IMR-90 (cell line): ENCODE results near the gene SELENOP. TPM values are rescaled to one million over a fixed set of nuclear protein-coding genes. Genes with fewer than 3 reads are reported as not detected.

Source experiments
- ATAC-seq: fragments of 200-7000 bp; cut with Tn5 transposase; 2 replicates; pipeline ENCODE4 v1.9.1; 2020; ENCODE audit warnings: low read depth, mild to moderate bottlenecking, moderate library complexity
- BruUV-seq: library from RNA; stranded (reverse); fragments of 400-500 nt; replicated peaks from 2 replicates; lab custom pipeline; 2021; lab: Mats Ljungman, UMichigan
- CTCF ChIA-PET: fragments of 300-600 bp; formaldehyde crosslinking; extraction: SDS; loops from one replicate; lab custom pipeline; 2021; ENCODE audit warnings: antibody characterized with exemption; lab: Yijun Ruan, JAX
- POLR2A ChIA-PET: fragments of 300-600 bp; sonication (Branson Sonifier 250); formaldehyde crosslinking; loops from one replicate; lab custom pipeline; 2022; ENCODE audit warnings: antibody characterized with exemption; ENCODE audit not compliant: unreplicated experiment; lab: Charles Lee
- DNase-seq: peaks from one replicate; pipeline ENCODE4 v3.0.0; 2013
- H2AFZ ChIP-seq: replicated peaks from 2 replicates; pipeline ENCODE3; 2013; ENCODE audit warnings: low read length, mild to moderate bottlenecking; ENCODE audit not compliant: poor library complexity
- H2AK5ac ChIP-seq: 2 replicates; pipeline ENCODE4 v1.6.1; 2013; ENCODE audit warnings: low read depth, low read length, inconsistent platforms
- H2AK9ac ChIP-seq: replicated peaks from 2 replicates; pipeline ENCODE3; 2013; ENCODE audit warnings: mild to moderate bottlenecking, low read depth, low read length, moderate library complexity; ENCODE audit not compliant: poor library complexity
- H2BK120ac ChIP-seq: 2 replicates; pipeline ENCODE4 v1.6.1; 2013; ENCODE audit warnings: low read depth, low read length, inconsistent platforms
- H2BK15ac ChIP-seq: 3 replicates; pipeline ENCODE4 v1.6.1; 2013; ENCODE audit warnings: low read depth, low read length, inconsistent platforms
- H2BK20ac ChIP-seq: 2 replicates; pipeline ENCODE4 v1.6.1; 2013; ENCODE audit warnings: low read depth, mild to moderate bottlenecking, inconsistent platforms, low read length, moderate library complexity
- H2BK5ac ChIP-seq: 2 replicates; pipeline ENCODE4 v1.6.1; 2013; ENCODE audit warnings: mild to moderate bottlenecking, low read depth, low read length, inconsistent platforms; ENCODE audit not compliant: poor library complexity, severe bottlenecking
- H3K14ac ChIP-seq: replicated peaks from 2 replicates; pipeline ENCODE4 v1.6.1; 2013; ENCODE audit warnings: low read depth, low read length, inconsistent platforms
- H3K18ac ChIP-seq: 2 replicates; pipeline ENCODE4 v1.6.1; 2013; ENCODE audit warnings: low read depth, low read length, control low read depth
- H3K23ac ChIP-seq: 2 replicates; pipeline ENCODE4 v1.6.1; 2013; ENCODE audit warnings: low read depth, low read length, inconsistent platforms
- H3K27ac ChIP-seq: 2 replicates; pipeline ENCODE4 v1.5.1; 2013; ENCODE audit warnings: mild to moderate bottlenecking, control low read depth, low read length; ENCODE audit not compliant: insufficient read depth
- H3K27me3 ChIP-seq: 2 replicates; pipeline ENCODE4 v1.6.1; 2013; ENCODE audit warnings: low read length; ENCODE audit not compliant: control insufficient read depth, insufficient read depth
- H3K36me3 ChIP-seq: 2 replicates; pipeline ENCODE4 v1.6.1; 2013; ENCODE audit warnings: low read length, mixed read lengths; ENCODE audit not compliant: control insufficient read depth, insufficient read depth
- H3K4ac ChIP-seq: 2 replicates; pipeline ENCODE4 v1.6.1; 2013; ENCODE audit warnings: low read depth, low read length, inconsistent platforms
- H3K4me1 ChIP-seq: 2 replicates; pipeline ENCODE4 v1.6.1; 2013; ENCODE audit warnings: low read length, mixed read lengths; ENCODE audit not compliant: control insufficient read depth, insufficient read depth
- H3K4me2 ChIP-seq: 2 replicates; pipeline ENCODE4 v1.6.1; 2013; ENCODE audit warnings: low read depth, mild to moderate bottlenecking, control low read depth, low read length, moderate library complexity
- H3K4me3 ChIP-seq: 2 replicates; pipeline ENCODE4 v1.5.1; 2013; ENCODE audit warnings: low read depth, mild to moderate bottlenecking, control low read depth, low read length, moderate library complexity; ENCODE audit not compliant: insufficient read depth
- H3K56ac ChIP-seq: 2 replicates; pipeline ENCODE4 v1.6.1; 2013; ENCODE audit warnings: low read length, inconsistent platforms; ENCODE audit not compliant: insufficient read depth; ENCODE audit errors: extremely low read depth
- H3K79me1 ChIP-seq, 2 experiments: 2 replicates each; pipeline ENCODE4 v1.6.1; 2013; ENCODE audit warnings: low read length in 2 of 2, inconsistent platforms in 1 of 2, low read depth in 1 of 2
- H3K9ac ChIP-seq: 2 replicates; pipeline ENCODE4 v1.6.1; 2013; ENCODE audit warnings: low read depth, low read length, control low read depth
- H3K9me1 ChIP-seq: 2 replicates; pipeline ENCODE4 v1.6.1; 2013; ENCODE audit warnings: low read length, inconsistent platforms; ENCODE audit not compliant: insufficient read depth
- H3K9me3 ChIP-seq: 2 replicates; pipeline ENCODE4 v1.6.1; 2013; ENCODE audit warnings: low read length; ENCODE audit not compliant: control insufficient read depth, insufficient read depth
- H4K20me1 ChIP-seq: 2 replicates; pipeline ENCODE4 v1.6.1; 2013; ENCODE audit warnings: low read length, inconsistent platforms; ENCODE audit not compliant: insufficient read depth
- H4K5ac ChIP-seq: 2 replicates; pipeline ENCODE4 v1.6.1; 2013; ENCODE audit warnings: mild to moderate bottlenecking, low read depth, low read length, control low read depth
- H4K8ac ChIP-seq, 2 experiments: 2 replicates each; pipeline ENCODE4 v1.6.1; 2013; ENCODE audit warnings: low read depth in 2 of 2, low read length in 2 of 2, control low read depth in 1 of 2, inconsistent platforms in 1 of 2
- H4K91ac ChIP-seq: 2 replicates; pipeline ENCODE4 v1.6.1; 2013; ENCODE audit warnings: low read depth, low read length, inconsistent platforms; ENCODE audit not compliant: insufficient read depth
- BHLHE40 ChIP-seq: fragments of 150-350 bp; IDR thresholded peaks from 2 replicates; pipeline ENCODE4 v1.6.1; 2016; ENCODE audit warnings: mild to moderate bottlenecking, low read depth, low read length
- CEBPB ChIP-seq: IDR thresholded peaks from 2 replicates; pipeline ENCODE4 v1.6.1; 2012; ENCODE audit warnings: low read depth, low read length, improper control_type of control experiment
- CHD1 ChIP-seq: IDR thresholded peaks from 2 replicates; pipeline ENCODE4 v1.6.1; 2012; ENCODE audit warnings: low read depth, low read length, improper control_type of control experiment
- CTCF ChIP-seq: conservative IDR thresholded peaks from 2 replicates; pipeline ENCODE4 v1.5.1; 2012; ENCODE audit warnings: mild to moderate bottlenecking, low read depth, low read length, improper control_type of control experiment
- ELK1 ChIP-seq: fragments of 150-350 bp; IDR thresholded peaks from 2 replicates; pipeline ENCODE4 v1.6.1; 2016; ENCODE audit warnings: low read depth, mild to moderate bottlenecking, low read length, moderate library complexity, borderline replicate concordance
- FOS ChIP-seq: fragments of 150-350 bp; IDR thresholded peaks from 2 replicates; pipeline ENCODE4 v1.6.1; 2016; ENCODE audit warnings: low read depth, low read length
- MAFK ChIP-seq: IDR thresholded peaks from 2 replicates; pipeline ENCODE4 v1.6.1; 2012; ENCODE audit warnings: low read depth, low read length, improper control_type of control experiment
- MAZ ChIP-seq: IDR thresholded peaks from 2 replicates; pipeline ENCODE4 v1.6.1; 2012; ENCODE audit warnings: low read depth, mild to moderate bottlenecking, low read length, improper control_type of control experiment, moderate library complexity, borderline replicate concordance
- MXI1 ChIP-seq: IDR thresholded peaks from 2 replicates; pipeline ENCODE4 v1.6.1; 2012; ENCODE audit warnings: low read depth, mild to moderate bottlenecking, low read length, moderate library complexity, borderline replicate concordance
- NFE2L2 ChIP-seq: fragments of 150-350 bp; IDR thresholded peaks from 2 replicates; pipeline ENCODE4 v1.6.1; 2016; ENCODE audit warnings: low read depth, mild to moderate bottlenecking, low read length
- POLR2A ChIP-seq: IDR thresholded peaks from 2 replicates; pipeline ENCODE4 v1.6.1; 2012; ENCODE audit warnings: mild to moderate bottlenecking, low read depth, low read length
- RCOR1 ChIP-seq: IDR thresholded peaks from 2 replicates; pipeline ENCODE4 v1.6.1; 2012; ENCODE audit warnings: mild to moderate bottlenecking, low read length, improper control_type of control experiment; ENCODE audit not compliant: insufficient replicate concordance
- RFX5 ChIP-seq: IDR thresholded peaks from 2 replicates; pipeline ENCODE4 v1.8.0; 2012; ENCODE audit warnings: low read depth, mild to moderate bottlenecking, low read length, moderate library complexity
- SMC3 ChIP-seq: fragments of 150-350 bp; IDR thresholded peaks from 2 replicates; pipeline ENCODE4 v1.6.1; 2016; ENCODE audit warnings: low read depth, mild to moderate bottlenecking, antibody characterized with exemption, low read length, moderate library complexity
- USF2 ChIP-seq: fragments of 150-350 bp; IDR thresholded peaks from 2 replicates; pipeline ENCODE4 v1.6.1; 2017; ENCODE audit warnings: mild to moderate bottlenecking, antibody characterized with exemption, low read length, low read depth
- WGBS, 2 experiments: methylation state at CpG; one replicate each; pipeline versions ENCODE4 v1.1.5 to v1.1.7; 2013; ENCODE audit warnings: missing lambda C conversion rate in 2 of 2; ENCODE audit not compliant: insufficient read length in 1 of 2; ENCODE audit errors: extremely low coverage in 2 of 2; 5-methylcytosine and 5-hydroxymethylcytosine counted together
- dilution Hi-C: fragments of 300-500 bp; cut with HindIII; formaldehyde crosslinking; loops from one replicate; pipeline ENCODE4 v1.14.3; 2018; ENCODE audit warnings: low sequenced_read_pairs; ENCODE audit not compliant: unreplicated experiment
- in situ Hi-C: fragments of 300-500 bp; cut with MboI; formaldehyde crosslinking; loops from 3 replicates; pipeline ENCODE4 v1.14.3; 2019; ENCODE audit warnings: low sequenced_read_pairs, inconsistent platforms, mixed read lengths
- intact Hi-C: fragments of 100-400 bp; cut with micrococcal nuclease; formaldehyde crosslinking; loops from 2 replicates; pipeline ENCODE4 v1.10.0; 2022
- polyA plus RNA-seq, 3 experiments: library from polyadenylated mRNA; depleted of rRNA; stranded (reverse); fragments of >200 nt; gene quantifications; 2 replicates each; pipeline ENCODE4 v1.2.3, GENCODE V29; 2012; ENCODE audit warnings: low replicate concordance in 1 of 3
- total RNA-seq: library from RNA; depleted of rRNA; stranded (reverse); fragments of >200 nt; gene quantifications from 2 replicates; pipeline ENCODE4 v1.2.3, GENCODE V29; 2012

SELENOP gene
- total and polyA plus RNA-seq, 2 of the 4 experiments (the other 2 are of a cell fraction) = 0.55 to 1.1 TPM

GRCh38 chr5:42826757-42827515 lies 15.2 kb upstream of the SELENOP start:
- H2AFZ ChIP-seq = no peak overlapping the region
- H3K27me3 ChIP-seq = peaks cover 4% of the 10 kb centered on the region; the same call in 1 of the 2 replicates
- H3K9me1 ChIP-seq = no peaks in the 10 kb centered on the region; the same call in 1 of the 2 replicates
- TF ChIP-seq MAFK (no peak), CEBPB (no peak), ELK1 (no peak), RCOR1 (no peak), POLR2A (no peak), USF2 (no peak), SMC3 (no peak), CHD1 (no peak), BHLHE40 (no peak), MXI1 (no peak), CTCF (no peak), FOS (no peak), MAZ (no peak), RFX5 (no peak), NFE2L2 (no peak)

More at GRCh38 chr5:42826757-42827515, 15.2 kb upstream of the SELENOP start:
- DNase-seq = no peak
- Histone ChIP-seq H2BK120ac (no peak overlapping the region), H2AK5ac (no peak overlapping the region), H4K20me1 (no peaks in the 10 kb centered on the region), H3K14ac (no peak overlapping the region), H3K9ac (no peak overlapping the region), H3K9me3 (no peaks in the 10 kb centered on the region), H3K4me1 (no peaks in the 10 kb centered on the region), H2AK9ac (no peak overlapping the region), H3K56ac (no peak overlapping the region), H2BK20ac (no peak overlapping the region), H2BK15ac (no peak overlapping the region), H4K91ac (no peak overlapping the region), H3K36me3 (no peaks in the 10 kb centered on the region), H3K18ac (no peak overlapping the region), H4K8ac (no peak overlapping the region), H4K5ac (no peak overlapping the region), H3K4me3 (no peak overlapping the region), H2BK5ac (no peak overlapping the region), H3K27ac (no peak overlapping the region), H3K23ac (no peak overlapping the region), H3K79me1 (no peaks in the 10 kb centered on the region), H3K4ac (no peak overlapping the region), H3K4me2 (no peak overlapping the region)
- no CpG with 5 or more reads among the region's 2 CpGs for WGBS, 2 experiments
- intact Hi-C loops (no loop called here), dilution Hi-C loops (no loop called here), in situ Hi-C loops (no loop called here)
- ATAC-seq = no peak
- ChIA-PET POLR2A (no interaction called here), CTCF (interaction anchor here (0.6 kb wide), 1 partner anchor 241 kb away, joined by 5 read pairs; no protein-coding TSS in a partner anchor)
- no TSS peak for BruUV-seq
